Keratinocyte (primary cell): ENCODE data around the gene GSAP. TPM values are rescaled to one million over a fixed set of nuclear protein-coding genes. Genes with fewer than 3 reads are reported as not detected.

Experiments
- DNase-seq: peaks from one replicate; pipeline ENCODE4 v3.0.0-alpha.2; 2011; ENCODE audit warnings: low read depth, missing footprints, low spot score
- FAIRE-seq: peaks from 2 replicates; lab custom pipeline; 2011; peaks lifted over from hg19 to GRCh38; lab: Jason Lieb, UNC
- H2AFZ ChIP-seq: 2 replicates; pipeline ENCODE4 v1.6.0; 2012; ENCODE audit warnings: low read length, control low read depth, inconsistent platforms; ENCODE audit not compliant: control insufficient read depth
- H3K27ac ChIP-seq: 2 replicates; pipeline ENCODE4 v1.5.1; 2011; ENCODE audit warnings: low read length; ENCODE audit not compliant: control insufficient read depth, insufficient read depth
- H3K27me3 ChIP-seq: 3 replicates; pipeline ENCODE4 v1.6.0; 2011; ENCODE audit warnings: low read length; ENCODE audit not compliant: control insufficient read depth, insufficient read depth; ENCODE audit errors: extremely low read depth
- H3K36me3 ChIP-seq, 2 experiments: 2 replicates in 1 of 2; 3 replicates in 1 of 2; pipeline ENCODE4 v1.5.1; 2011; ENCODE audit warnings: low read length in 2 of 2, mild to moderate bottlenecking in 1 of 2; ENCODE audit not compliant: control insufficient read depth in 2 of 2, insufficient read depth in 2 of 2; ENCODE audit errors: extremely low read depth in 1 of 2
- H3K4me1 ChIP-seq: 3 replicates; pipeline ENCODE4 v1.5.1; 2011; ENCODE audit warnings: low read length; ENCODE audit not compliant: control insufficient read depth, insufficient read depth; ENCODE audit errors: extremely low read depth
- H3K4me2 ChIP-seq: 3 replicates; pipeline ENCODE4 v1.6.0; 2011; ENCODE audit warnings: low read depth, low read length; ENCODE audit not compliant: control insufficient read depth, insufficient read depth; ENCODE audit errors: extremely low read depth
- H3K4me3 ChIP-seq, 3 experiments: fragments of 200-600 bp in 1 of 3; sonication (generic) in 1 of 3; 2 replicates in 2 of 3; 3 replicates in 1 of 3; pipeline ENCODE4 v1.5.1; 2011 to 2016; ENCODE audit warnings: low read length in 3 of 3, mild to moderate bottlenecking in 3 of 3, control low read depth in 2 of 3, inconsistent platforms in 1 of 3, low read depth in 1 of 3, mixed read lengths in 1 of 3, mixed run types in 1 of 3, moderate library complexity in 1 of 3; ENCODE audit not compliant: control insufficient read depth in 2 of 3, insufficient read depth in 2 of 3; ENCODE audit errors: extremely low read depth in 1 of 3
- H3K79me2 ChIP-seq: 2 replicates; pipeline ENCODE4 v1.6.0; 2012; ENCODE audit warnings: low read length; ENCODE audit not compliant: control insufficient read depth, insufficient read depth
- H3K9ac ChIP-seq: 3 replicates; pipeline ENCODE4 v1.6.0; 2011; ENCODE audit warnings: low read length; ENCODE audit not compliant: control insufficient read depth, insufficient read depth; ENCODE audit errors: extremely low read depth
- H3K9me1 ChIP-seq: 3 replicates; pipeline ENCODE4 v1.6.0; 2011; ENCODE audit warnings: low read length; ENCODE audit not compliant: control insufficient read depth, insufficient read depth; ENCODE audit errors: extremely low read depth
- H3K9me3 ChIP-seq: 2 replicates; pipeline ENCODE4 v1.5.1; 2012; ENCODE audit warnings: low read depth, low read length; ENCODE audit not compliant: control insufficient read depth
- H4K20me1 ChIP-seq: 3 replicates; pipeline ENCODE4 v1.6.0; 2011; ENCODE audit warnings: low read length; ENCODE audit not compliant: control insufficient read depth, insufficient read depth; ENCODE audit errors: extremely low read depth
- EZH2 ChIP-seq: IDR thresholded peaks from one replicate; pipeline ENCODE4 v1.6.1; 2012; ENCODE audit warnings: inconsistent platforms, mild to moderate bottlenecking, low read length, moderate library complexity
- dilution Hi-C: fragments of 300-500 bp; cut with MboI; formaldehyde crosslinking; loops from one replicate; pipeline ENCODE4 v1.7.0; 2020; ENCODE audit warnings: low sequenced_read_pairs; ENCODE audit not compliant: extremely low pct_ligation_motif_present
- polyA plus RNA-seq, 5 experiments: library from polyadenylated mRNA; depleted of rRNA in 3 of 5; stranded (reverse) in 3 of 5; stranded (forward) in 1 of 5; unstranded in 1 of 5; fragments of >200 nt; gene quantifications; 1 replicate in 1 of 5; 2 replicates in 3 of 5; 3 replicates in 1 of 5; pipeline versions ENCODE4 v1.2.1 to v1.2.3, GENCODE V29; 2011 to 2012; ENCODE audit warnings: missing spikeins in 2 of 5, low read depth in 1 of 5, low replicate concordance in 1 of 5
- TF ChIP-seq, protein P1 (sequence below), 3 experiments: IDR thresholded peaks in 1 of 3; conservative IDR thresholded peaks in 1 of 3; optimal IDR thresholded peaks in 1 of 3; 2 replicates in 2 of 3; 3 replicates in 1 of 3; pipeline versions ENCODE3 to v1.5.1; 2011; ENCODE audit warnings: low read length in 3 of 3, mild to moderate bottlenecking in 3 of 3, moderate library complexity in 2 of 3, control low read depth in 1 of 3, inconsistent platforms in 1 of 3; ENCODE audit not compliant: insufficient read depth in 2 of 3; ENCODE audit errors: extremely low read depth in 1 of 3

Gene GSAP
- polyA plus RNA-seq, 1 donor (not counting 4 experiments of a cell fraction or from before 2014, with no cell fraction given) = 5.4 TPM

DNA sequence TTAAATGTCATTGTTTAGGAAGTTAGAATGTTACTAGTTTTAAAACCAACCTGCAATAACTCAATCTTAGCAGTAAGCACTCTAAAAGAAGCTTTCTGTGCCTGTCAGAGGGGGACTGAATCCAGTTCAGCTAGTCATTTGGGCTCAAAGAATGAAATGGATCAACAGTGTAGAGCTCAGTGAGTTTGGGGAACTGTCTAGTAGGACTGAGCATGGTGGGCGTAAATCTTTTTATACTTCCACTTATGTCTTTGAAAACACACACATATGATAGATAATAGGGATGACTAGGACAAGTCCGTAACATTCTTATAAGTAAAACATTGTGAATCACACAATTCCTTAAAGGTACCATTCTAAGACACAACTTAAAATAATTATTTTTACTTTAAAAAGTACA, 11.5 kb downstream of the GSAP start:
- dilution Hi-C loops = no loop called here

DNA sequence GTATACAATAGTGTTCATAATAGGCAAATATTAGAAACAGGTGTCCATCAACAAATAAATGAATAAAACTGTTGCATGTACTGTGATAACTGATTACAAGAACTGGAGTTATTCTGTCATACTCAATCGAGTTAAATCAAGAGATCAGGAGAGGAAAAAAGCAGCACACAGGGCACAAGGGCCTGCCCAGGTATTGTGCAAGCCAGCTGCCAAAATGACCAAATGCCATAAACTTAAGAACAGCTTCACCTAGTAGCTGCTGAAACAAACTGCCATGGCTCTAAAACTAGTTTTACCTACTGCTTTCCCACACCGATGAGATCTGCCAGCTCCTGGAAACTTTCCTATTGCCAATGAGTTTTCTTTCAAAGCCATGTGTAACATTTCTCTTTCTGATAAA, 12.2 kb downstream of the GSAP start:
- Histone ChIP-seq H3K9me3 (no peaks in the 10 kb centered on the region), H3K36me3 (no peaks in the 10 kb centered on the region), H3K4me1 (peaks cover 4% of the 10 kb centered on the region), H3K4me2 (no peak overlapping the region), H3K79me2 (no peaks in the 10 kb centered on the region), H3K9ac (no peak overlapping the region), H2AFZ (no peak overlapping the region), H3K4me3 (no peak overlapping the region), H3K9me1 (no peaks in the 10 kb centered on the region), H4K20me1 (no peaks in the 10 kb centered on the region), H3K27ac (no peak overlapping the region), H3K27me3 (no peaks in the 10 kb centered on the region)
- DNase-seq (no peak), FAIRE-seq (no peak)
- TF ChIP-seq, protein P1, sequence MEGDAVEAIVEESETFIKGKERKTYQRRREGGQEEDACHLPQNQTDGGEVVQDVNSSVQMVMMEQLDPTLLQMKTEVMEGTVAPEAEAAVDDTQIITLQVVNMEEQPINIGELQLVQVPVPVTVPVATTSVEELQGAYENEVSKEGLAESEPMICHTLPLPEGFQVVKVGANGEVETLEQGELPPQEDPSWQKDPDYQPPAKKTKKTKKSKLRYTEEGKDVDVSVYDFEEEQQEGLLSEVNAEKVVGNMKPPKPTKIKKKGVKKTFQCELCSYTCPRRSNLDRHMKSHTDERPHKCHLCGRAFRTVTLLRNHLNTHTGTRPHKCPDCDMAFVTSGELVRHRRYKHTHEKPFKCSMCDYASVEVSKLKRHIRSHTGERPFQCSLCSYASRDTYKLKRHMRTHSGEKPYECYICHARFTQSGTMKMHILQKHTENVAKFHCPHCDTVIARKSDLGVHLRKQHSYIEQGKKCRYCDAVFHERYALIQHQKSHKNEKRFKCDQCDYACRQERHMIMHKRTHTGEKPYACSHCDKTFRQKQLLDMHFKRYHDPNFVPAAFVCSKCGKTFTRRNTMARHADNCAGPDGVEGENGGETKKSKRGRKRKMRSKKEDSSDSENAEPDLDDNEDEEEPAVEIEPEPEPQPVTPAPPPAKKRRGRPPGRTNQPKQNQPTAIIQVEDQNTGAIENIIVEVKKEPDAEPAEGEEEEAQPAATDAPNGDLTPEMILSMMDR (optimal IDR thresholded peaks at IDR 0.05 in 1 of 3, IDR thresholded peaks at IDR 0.05 in 1 of 3, conservative IDR thresholded peaks at IDR 0.05 in 1 of 3; ENCODE audit: extremely low read depth in 1 of 3, insufficient read depth in 2 of 3, low read length in 3 of 3) = no peak
- no peak for TF ChIP-seq EZH2
- dilution Hi-C loops = no loop called here

More for the DNA sequence above, 11.5 kb downstream of the GSAP start:
- peak; percentile 13 for FAIRE-seq
- no peak for DNase-seq
- Histone ChIP-seq H3K9ac (no peak overlapping the region), H3K27me3 (no peaks in the 10 kb centered on the region), H3K4me3 (no peak overlapping the region), H2AFZ (no peak overlapping the region), H3K36me3 (no peaks in the 10 kb centered on the region), H4K20me1 (no peaks in the 10 kb centered on the region), H3K27ac (no peak overlapping the region), H3K4me1 (peaks cover 11% of the 10 kb centered on the region), H3K4me2 (no peak overlapping the region), H3K9me1 (no peaks in the 10 kb centered on the region), H3K9me3 (no peaks in the 10 kb centered on the region), H3K79me2 (no peaks in the 10 kb centered on the region)
- TF ChIP-seq, protein P1 (optimal IDR thresholded peaks at IDR 0.05 in 1 of 3, IDR thresholded peaks at IDR 0.05 in 1 of 3, conservative IDR thresholded peaks at IDR 0.05 in 1 of 3; ENCODE audit: extremely low read depth in 1 of 3, insufficient read depth in 2 of 3, low read length in 3 of 3) = no peak
- TF ChIP-seq EZH2 = no peak
